GM10847 (cell line): ENCODE results near the gene BGN.

Experiments
- POLR2A ChIP-seq: IDR thresholded peaks from 2 replicates; pipeline ENCODE4 v1.6.1; 2011; ENCODE audit not compliant: insufficient read length; ENCODE audit errors: extremely low read depth

The BGN gene

GRCh38 chrX:153491351-153491914 lies 3.3 kb upstream of the BGN start:
- TF ChIP-seq POLR2A: no peak

- no peak for TF ChIP-seq POLR2A
Observed at GRCh38 chrX:153491918-153492317, 2.9 kb upstream of the BGN start.

DNA sequence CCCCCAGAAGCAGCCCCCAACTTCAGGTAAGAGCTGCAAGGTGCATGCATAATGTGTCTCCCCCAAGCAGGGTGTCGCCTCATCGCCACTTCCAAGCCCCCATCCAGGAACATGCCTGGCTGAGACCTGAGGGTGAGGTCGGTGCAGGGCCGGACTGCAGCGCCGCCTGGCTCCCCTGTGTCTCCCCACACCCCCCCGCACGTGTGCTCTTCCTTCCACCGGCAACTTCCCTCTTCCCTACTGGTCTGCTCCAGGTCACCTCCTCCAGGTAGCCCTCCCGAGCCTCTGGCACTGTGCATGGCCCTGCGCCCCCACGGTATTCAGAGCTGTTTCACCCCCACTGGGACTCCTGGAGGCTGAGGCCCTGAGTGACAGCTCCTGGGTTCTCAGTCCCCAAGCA lies 2.2 kb upstream of the BGN start:
- no peak for TF ChIP-seq POLR2A

- TF ChIP-seq POLR2A: no peak
Observed at GRCh38 chrX:153493085-153493484, 1.7 kb upstream of the BGN start.

DNA sequence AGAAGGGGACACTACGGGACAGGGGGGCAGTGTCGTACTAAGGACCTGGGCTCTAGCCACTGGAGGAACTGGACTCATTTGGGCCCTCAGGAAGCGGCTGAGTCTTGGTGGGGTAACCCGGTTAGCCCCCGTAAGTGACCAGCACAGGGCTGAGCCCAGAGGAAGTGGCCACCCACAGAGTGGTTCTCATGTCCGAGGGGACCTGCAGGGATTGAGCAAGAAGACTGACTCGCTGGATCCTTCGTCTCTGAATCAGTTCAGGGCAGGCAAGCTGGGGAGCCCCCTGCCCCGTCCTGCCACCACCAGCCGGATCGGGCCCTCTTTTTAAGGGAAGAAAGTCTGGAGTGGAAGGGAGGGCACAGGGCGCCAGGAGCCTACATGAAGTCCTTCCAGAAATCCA lies 719 bp upstream of the BGN start:
- no peak for TF ChIP-seq POLR2A

DNA sequence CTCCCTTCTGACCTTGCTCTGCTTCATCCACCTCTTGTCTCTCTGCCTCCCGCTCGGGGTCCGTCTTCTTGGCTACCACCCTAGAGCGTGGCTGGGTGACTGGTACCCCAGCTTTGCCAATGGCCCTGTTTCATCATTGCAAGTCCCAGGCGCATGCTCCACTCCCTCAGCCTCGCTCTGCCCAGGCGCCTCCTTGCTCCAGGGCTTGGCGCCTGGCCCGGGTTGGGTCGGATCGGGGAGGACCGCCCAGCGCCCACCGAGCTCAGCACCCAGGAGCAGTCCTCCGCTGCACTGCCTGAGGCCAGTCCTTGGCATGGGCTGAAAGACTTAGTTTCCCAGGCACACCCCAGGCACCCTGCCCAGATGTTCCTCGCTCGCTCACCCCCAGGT lies 577 bp downstream of the BGN start:
- no peak for TF ChIP-seq POLR2A

GRCh38 chrX:153495903-153496589 lies 1.3 kb downstream of the BGN start:
- TF ChIP-seq POLR2A: no peak

DNA sequence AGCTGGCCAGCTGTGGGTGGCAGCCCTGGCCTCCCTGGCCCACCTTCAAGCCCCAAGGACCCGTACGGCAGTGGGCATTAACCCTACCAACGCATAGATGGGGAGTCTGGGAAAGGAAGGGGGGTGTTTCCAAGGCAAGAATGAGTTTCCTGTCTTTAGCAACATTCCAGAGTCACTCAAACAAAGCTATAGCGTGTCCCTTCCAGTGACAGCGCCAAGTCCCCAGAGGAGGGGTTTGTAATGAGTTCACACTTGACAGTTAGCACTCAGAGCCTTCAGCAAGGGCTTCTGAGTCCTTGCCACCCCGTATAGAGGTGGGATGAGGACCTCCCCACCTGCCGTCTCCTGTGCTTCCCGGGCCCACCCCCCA lies 1.8 kb downstream of the BGN start:
- TF ChIP-seq POLR2A: no peak

DNA sequence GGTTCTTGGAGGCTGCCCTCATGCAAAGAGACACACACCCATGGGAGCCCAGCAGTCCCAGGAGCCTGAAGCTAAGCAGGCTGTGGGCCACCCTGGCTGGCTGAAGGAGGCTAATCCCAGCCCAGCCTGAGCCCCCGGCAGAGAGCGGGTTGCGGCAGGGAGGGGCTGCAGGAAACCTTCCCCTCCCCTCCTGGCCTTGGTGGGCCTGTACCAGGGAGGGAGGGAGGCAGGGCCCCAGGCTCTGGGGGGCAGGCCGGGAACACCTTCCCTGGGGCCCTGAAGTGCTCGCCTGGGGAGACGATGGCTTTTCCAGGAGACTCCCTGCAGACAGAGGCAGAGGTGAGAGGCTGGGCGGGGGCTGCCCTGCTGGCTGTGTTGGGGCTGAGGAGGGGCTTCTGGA lies 3.7 kb downstream of the BGN start:
- TF ChIP-seq POLR2A: no peak

DNA sequence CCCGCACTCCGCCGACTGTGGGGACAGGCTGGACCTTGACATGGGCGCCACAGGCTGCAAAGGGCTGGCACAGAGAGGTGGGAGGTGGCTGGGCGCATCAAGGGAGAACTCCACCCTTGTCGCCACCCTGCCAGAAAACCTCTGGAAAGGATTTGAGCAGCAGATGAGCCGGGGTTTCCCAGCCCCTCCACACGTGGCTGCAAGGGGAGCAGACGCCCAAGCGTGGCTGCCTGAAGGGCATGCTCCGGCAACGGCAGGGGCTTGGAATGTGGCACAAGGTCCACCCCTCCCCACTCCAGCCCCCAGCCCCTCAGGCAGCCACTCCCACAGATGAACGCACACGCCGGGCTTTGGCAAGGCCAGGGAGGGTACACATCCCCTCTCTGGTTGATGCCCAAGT lies 4.6 kb downstream of the BGN start:
- TF ChIP-seq POLR2A: no peak

DNA sequence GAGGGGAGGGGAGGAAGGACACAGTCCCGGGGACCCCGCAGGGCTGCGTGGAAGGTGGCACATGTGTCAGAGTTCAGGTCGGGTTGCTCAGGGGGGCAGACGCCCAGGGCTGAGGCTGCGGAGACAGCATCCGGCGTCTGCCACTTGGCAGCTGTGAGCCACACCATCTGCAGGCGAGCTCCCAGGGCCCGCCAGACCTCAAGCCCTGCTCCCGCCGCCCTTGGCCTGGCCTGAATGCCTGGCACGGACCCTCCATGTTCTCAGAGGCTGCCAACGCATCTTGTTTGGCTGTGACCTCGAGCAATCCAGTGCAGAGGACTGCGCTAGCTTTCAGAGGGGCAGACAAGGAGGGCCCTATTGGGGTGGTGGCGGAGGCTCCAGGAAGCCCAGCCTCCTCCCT lies 5.1 kb downstream of the BGN start:
- no peak for TF ChIP-seq POLR2A

DNA sequence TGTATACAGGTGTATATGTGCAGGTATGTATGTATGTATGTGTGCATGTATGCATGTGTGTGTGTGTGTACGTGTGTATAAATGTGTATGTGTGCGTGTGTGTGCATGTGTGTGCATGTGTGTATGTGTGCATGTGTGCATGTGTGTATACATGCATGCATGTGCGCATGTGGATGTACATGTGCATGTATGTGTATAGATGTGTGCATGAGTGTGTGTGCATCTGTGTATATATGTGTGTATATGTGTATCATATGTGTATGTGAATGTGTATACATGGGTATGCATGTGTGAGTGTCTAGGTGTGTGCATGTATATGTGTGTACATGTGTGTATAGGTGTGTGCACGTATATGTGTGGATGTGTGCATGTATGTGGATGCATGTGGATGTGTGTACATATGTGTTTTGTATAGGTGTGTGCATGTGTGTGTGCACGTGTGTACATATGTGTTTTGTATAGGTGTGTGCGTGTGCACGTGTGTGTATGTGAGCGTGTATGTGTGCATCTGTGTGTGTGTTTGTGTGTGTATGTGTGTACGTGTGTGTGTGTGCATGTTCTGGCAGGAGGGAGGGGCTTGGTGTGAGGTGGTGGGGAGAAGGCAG lies 6.0 kb downstream of the BGN start:
- TF ChIP-seq POLR2A: no peak

- TF ChIP-seq POLR2A: no peak
Observed at GRCh38 chrX:153501530-153501929, 6.8 kb downstream of the BGN start.

- no peak for TF ChIP-seq POLR2A
Observed at GRCh38 chrX:153502131-153502530, 7.4 kb downstream of the BGN start.

DNA sequence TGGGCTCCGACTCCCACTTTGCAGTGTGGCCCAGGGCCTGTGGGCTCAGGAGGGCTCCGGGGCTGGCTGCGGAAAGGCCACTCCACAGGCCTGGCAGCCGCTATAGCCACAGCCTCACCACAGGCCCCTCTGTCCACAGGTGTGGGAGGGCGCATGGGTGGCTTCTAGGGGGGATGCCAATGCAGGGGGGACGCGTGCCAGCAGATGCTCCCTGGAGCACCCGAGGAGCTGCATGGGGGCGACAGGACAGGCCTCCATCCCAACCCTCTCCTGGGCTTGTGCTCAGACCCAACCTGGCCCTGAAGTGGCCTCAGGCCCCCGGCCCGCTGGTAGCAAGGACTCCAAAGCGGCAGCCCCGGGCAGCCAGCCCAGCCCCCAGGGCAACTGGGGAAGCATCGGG lies 8.0 kb downstream of the BGN start:
- TF ChIP-seq POLR2A: no peak

DNA sequence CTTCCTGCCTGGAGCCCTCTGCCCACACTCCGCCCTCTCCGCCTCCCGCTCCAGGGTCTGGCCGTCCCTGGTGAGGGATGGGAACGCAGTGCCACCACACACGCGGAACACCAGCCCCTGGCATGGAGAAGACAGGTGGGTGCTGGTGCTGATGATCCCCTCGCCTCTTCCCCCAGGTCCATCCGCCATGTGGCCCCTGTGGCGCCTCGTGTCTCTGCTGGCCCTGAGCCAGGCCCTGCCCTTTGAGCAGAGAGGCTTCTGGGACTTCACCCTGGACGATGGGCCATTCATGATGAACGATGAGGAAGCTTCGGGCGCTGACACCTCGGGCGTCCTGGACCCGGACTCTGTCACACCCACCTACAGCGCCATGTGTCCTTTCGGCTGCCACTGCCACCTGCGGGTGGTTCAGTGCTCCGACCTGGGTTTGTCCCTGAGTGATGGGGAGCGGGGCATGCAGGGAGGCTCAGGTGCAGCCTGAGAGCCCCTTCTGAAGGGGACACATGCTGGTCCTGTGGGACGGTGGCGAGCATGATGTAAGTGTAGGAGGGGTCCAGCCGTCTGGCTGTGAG lies 9.8 kb downstream of the BGN start:
- no peak for TF ChIP-seq POLR2A
